ENCODE measurements around the gene BMP2K.

GRCh38 chr4:78772526-78773091, 3.5 kb upstream of the BMP2K start:
- TF ChIP-seq POLR2A (IDR thresholded peaks at IDR 0.05; ENCODE audit: low read depth, low read length): no peak
- no peak for TF ChIP-seq TAF1 (IDR thresholded peaks at IDR 0.05; ENCODE audit: low read depth, low read length)
- TF ChIP-seq POLR2AphosphoS5 (IDR thresholded peaks at IDR 0.05; ENCODE audit: low read depth, low read length): no peak
